HepG2 (cell line): Measurements from ENCODE around the gene ASPRV1. TPM values are rescaled to one million over a fixed set of nuclear protein-coding genes. Genes with fewer than 3 reads are reported as not detected.
A peak's percentile ranks its signal among the peaks of the same experiment; 100 is the strongest.

Source experiments
- ATAC-seq: fragments of 200-7000 bp; cut with Tn5 transposase; 3 replicates; pipeline ENCODE4 v1.9.1; 2020; ENCODE audit warnings: mild to moderate bottlenecking, moderate library complexity
- BruUV-seq: library from RNA; stranded (reverse); fragments of 400-500 nt; replicated peaks from 2 replicates; lab custom pipeline; 2021; lab: Mats Ljungman, UMichigan
- CTCF ChIA-PET: fragments of 300-600 bp; formaldehyde crosslinking; extraction: SDS; loops from one replicate; lab custom pipeline; 2021; ENCODE audit warnings: low total read pairs, inconsistent platforms, low intra/inter-chr PET ratio; lab: Yijun Ruan, JAX
- POLR2A ChIA-PET: fragments of 350-600 bp; sonication (Branson Sonifier 250); formaldehyde crosslinking; loops from one replicate; lab custom pipeline; 2020; ENCODE audit warnings: antibody characterized with exemption, inconsistent platforms; lab: Yijun Ruan, JAX
- DNase-seq: peaks from one replicate; pipeline ENCODE4 v3.0.0-alpha.2; 2015; ENCODE audit warnings: low spot score
- FAIRE-seq: peaks from 3 replicates; lab custom pipeline; 2011; peaks lifted over from hg19 to GRCh38; lab: Jason Lieb, UNC
- H2AFZ ChIP-seq: one replicate; pipeline ENCODE4 v1.6.1; 2011; ENCODE audit warnings: low read length, inconsistent platforms
- H3K27ac ChIP-seq: fragments of 300-600 bp; 3 replicates; pipeline ENCODE4 v1.8.0; 2011; ENCODE audit warnings: mixed run types, mild to moderate bottlenecking, mixed read lengths, low read length, inconsistent platforms; ENCODE audit not compliant: insufficient read depth; ENCODE audit errors: extremely low read length
- H3K27me3 ChIP-seq, 2 experiments: fragments of 200-600 bp in 1 of 2; 2 replicates in 1 of 2; 3 replicates in 1 of 2; pipeline versions ENCODE4 v1.6.0 to v1.8.0; 2011; ENCODE audit warnings: low read length in 2 of 2, mild to moderate bottlenecking in 2 of 2, moderate library complexity in 2 of 2, inconsistent platforms in 1 of 2; ENCODE audit not compliant: insufficient read depth in 2 of 2, control insufficient read depth in 1 of 2
- H3K36me3 ChIP-seq, 2 experiments: fragments of 200-600 bp in 1 of 2; replicated peaks in 1 of 2; 2 replicates in 1 of 2; 3 replicates in 1 of 2; pipeline versions ENCODE4 v1.5.1 to v1.8.0; 2011; ENCODE audit warnings: low read length in 2 of 2, inconsistent platforms in 1 of 2; ENCODE audit not compliant: insufficient read depth in 2 of 2, control insufficient read depth in 1 of 2
- H3K4me1 ChIP-seq: 2 replicates; pipeline ENCODE4 v1.5.1; 2012; ENCODE audit warnings: low read length, inconsistent platforms; ENCODE audit not compliant: insufficient read depth
- H3K4me2 ChIP-seq: 2 replicates; pipeline ENCODE4 v1.6.0; 2011; ENCODE audit warnings: low read depth, low read length, inconsistent platforms
- H3K4me3 ChIP-seq, 3 experiments: fragments of 200-600 bp in 1 of 3; sonication (generic), shearing (Covaris generic) in 1 of 3; replicated peaks in 1 of 3; 2 replicates each; pipeline ENCODE4 v1.5.1; 2011 to 2016; ENCODE audit warnings: low read length in 3 of 3, inconsistent platforms in 2 of 3, low read depth in 2 of 3, mild to moderate bottlenecking in 2 of 3, control low read depth in 1 of 3, mixed read lengths in 1 of 3; ENCODE audit not compliant: insufficient read depth in 1 of 3
- H3K79me2 ChIP-seq: one replicate; pipeline ENCODE4 v1.6.1; 2011; ENCODE audit warnings: low read length, inconsistent platforms; ENCODE audit not compliant: insufficient read depth
- H3K9ac ChIP-seq: 2 replicates; pipeline ENCODE4 v1.6.0; 2011; ENCODE audit warnings: mild to moderate bottlenecking, low read depth, low read length, inconsistent platforms; ENCODE audit not compliant: insufficient read depth
- H3K9me3 ChIP-seq: 2 replicates; pipeline ENCODE4 v1.5.1; 2012; ENCODE audit warnings: mild to moderate bottlenecking, low read length
- H4K20me1 ChIP-seq: 2 replicates; pipeline ENCODE4 v1.6.0; 2011; ENCODE audit warnings: inconsistent platforms, mild to moderate bottlenecking, low read length, moderate library complexity; ENCODE audit not compliant: insufficient read depth
- CEBPG ChIP-seq: IDR thresholded peaks from 2 replicates; pipeline ENCODE4 v1.6.1; 2016
- ELF4 ChIP-seq: sonication (generic); formaldehyde crosslinking; IDR thresholded peaks from 2 replicates; pipeline ENCODE4 v1.5.0; 2020; ENCODE audit warnings: missing genetic modification reagents, mild to moderate bottlenecking, moderate library complexity, borderline replicate concordance
- HES4 ChIP-seq: sonication (generic); formaldehyde crosslinking; IDR thresholded peaks from 2 replicates; pipeline ENCODE4 v1.9.0; 2021; ENCODE audit warnings: mild to moderate bottlenecking, missing genetic modification reagents, borderline replicate concordance
- HMGXB4 ChIP-seq, 2 experiments: sonication (generic) in 1 of 2; formaldehyde crosslinking in 1 of 2; IDR thresholded peaks; 2 replicates each; pipeline versions ENCODE4 v1.4.0 to v1.6.1; 2018 to 2020; ENCODE audit warnings: missing genetic modification reagents in 2 of 2, borderline replicate concordance in 1 of 2, low read depth in 1 of 2, mild to moderate bottlenecking in 1 of 2, missing biosample characterization in 1 of 2
- IRX3 ChIP-seq: sonication (generic); formaldehyde crosslinking; IDR thresholded peaks from 2 replicates; pipeline ENCODE4 v1.8.1; 2023; ENCODE audit warnings: mild to moderate bottlenecking, low read depth, missing genetic modification reagents, borderline replicate concordance
- MTA1 ChIP-seq: sonication (generic); formaldehyde crosslinking; IDR thresholded peaks from 2 replicates; pipeline ENCODE4 v1.4.0; 2020; ENCODE audit warnings: missing genetic modification reagents, mild to moderate bottlenecking, borderline replicate concordance
- RAD51 ChIP-seq: fragments of 450-650 bp; IDR thresholded peaks from 2 replicates; pipeline ENCODE4 v1.6.1; 2016; ENCODE audit warnings: borderline replicate concordance
- SP1 ChIP-seq, 2 experiments: fragments of 450-650 bp in 1 of 2; sonication (generic) in 1 of 2; formaldehyde crosslinking in 1 of 2; IDR thresholded peaks; 2 replicates each; pipeline versions ENCODE4 v1.4.0 to v1.6.1; 2016 to 2020; ENCODE audit warnings: missing genetic modification reagents in 1 of 2
- TBP ChIP-seq: sonication (generic); formaldehyde crosslinking; IDR thresholded peaks from 2 replicates; pipeline ENCODE4 v1.5.0; 2020; ENCODE audit warnings: missing genetic modification reagents
- WIZ ChIP-seq: sonication (generic); formaldehyde crosslinking; IDR thresholded peaks from 2 replicates; pipeline ENCODE4 v1.5.1; 2020; ENCODE audit warnings: mild to moderate bottlenecking, missing genetic modification reagents
- ZNF207 ChIP-seq: fragments of 450-650 bp; IDR thresholded peaks from 2 replicates; pipeline ENCODE4 v1.6.1; 2016; ENCODE audit warnings: antibody characterized with exemption, borderline replicate concordance
- ZNF280D ChIP-seq: sonication (generic); formaldehyde crosslinking; IDR thresholded peaks from 2 replicates; pipeline ENCODE4 v1.5.1; 2020; ENCODE audit warnings: mild to moderate bottlenecking, missing genetic modification reagents
- ZNF556 ChIP-seq: sonication (generic); formaldehyde crosslinking; IDR thresholded peaks from 2 replicates; pipeline ENCODE4 v1.4.0; 2020; ENCODE audit warnings: mild to moderate bottlenecking, missing genetic modification reagents, borderline replicate concordance
- ZNF749 ChIP-seq: sonication (generic); formaldehyde crosslinking; IDR thresholded peaks from 2 replicates; pipeline ENCODE4 v1.8.0; 2022; ENCODE audit warnings: mild to moderate bottlenecking, missing genetic modification reagents, moderate library complexity, borderline replicate concordance
- ZNF775 ChIP-seq: sonication (generic); formaldehyde crosslinking; IDR thresholded peaks from 2 replicates; pipeline ENCODE4 v1.4.0; 2020; ENCODE audit warnings: missing genetic modification reagents, mild to moderate bottlenecking, moderate library complexity, borderline replicate concordance
- WGBS: methylation state at CpG from one replicate; pipeline ENCODE4 v1.1.6; 2017; ENCODE audit warnings: low lambda C conversion rate; 5-methylcytosine and 5-hydroxymethylcytosine counted together
- in situ Hi-C: cut with HindIII; loops from 2 replicates; pipeline ENCODE4 v1.10.0; 2017; ENCODE audit warnings: low pct_unique_long_range_greater_than_20kb; ENCODE audit not compliant: extremely low pct_ligation_motif_present
- intact Hi-C: fragments of 100-400 bp; cut with micrococcal nuclease; formaldehyde crosslinking; loops from one replicate; pipeline ENCODE4 v1.10.0; 2022; ENCODE audit not compliant: unreplicated experiment
- polyA plus RNA-seq, 8 experiments: library from polyadenylated mRNA; depleted of rRNA in 3 of 8; stranded (reverse) in 7 of 8; unstranded in 1 of 8; fragments of >200 nt; fragmentation: Illumina TruSeq in 4 of 8; extraction: Trizol in 4 of 8; gene quantifications; 2 replicates each; pipeline versions ENCODE4 v1.2.1 to v1.2.3, GENCODE V29; 2011 to 2016; ENCODE audit warnings: low read depth in 4 of 8, missing spikeins in 1 of 8, mixed read lengths in 1 of 8; ENCODE audit not compliant: insufficient read depth in 1 of 8
- total RNA-seq, 5 experiments: library from RNA; depleted of rRNA; stranded (reverse); fragments of >200 nt; fragmentation: Illumina TruSeq; extraction: Trizol; gene quantifications; 2 replicates each; pipeline ENCODE4 v1.2.3, GENCODE V29; 2016; ENCODE audit warnings: low read depth in 1 of 5

Gene ASPRV1
- total and polyA plus RNA-seq, 2 of the 13 experiments (the other 11 are each of a cell fraction or from before 2014, with no cell fraction given) = 0.40 to 0.48 TPM

DNA sequence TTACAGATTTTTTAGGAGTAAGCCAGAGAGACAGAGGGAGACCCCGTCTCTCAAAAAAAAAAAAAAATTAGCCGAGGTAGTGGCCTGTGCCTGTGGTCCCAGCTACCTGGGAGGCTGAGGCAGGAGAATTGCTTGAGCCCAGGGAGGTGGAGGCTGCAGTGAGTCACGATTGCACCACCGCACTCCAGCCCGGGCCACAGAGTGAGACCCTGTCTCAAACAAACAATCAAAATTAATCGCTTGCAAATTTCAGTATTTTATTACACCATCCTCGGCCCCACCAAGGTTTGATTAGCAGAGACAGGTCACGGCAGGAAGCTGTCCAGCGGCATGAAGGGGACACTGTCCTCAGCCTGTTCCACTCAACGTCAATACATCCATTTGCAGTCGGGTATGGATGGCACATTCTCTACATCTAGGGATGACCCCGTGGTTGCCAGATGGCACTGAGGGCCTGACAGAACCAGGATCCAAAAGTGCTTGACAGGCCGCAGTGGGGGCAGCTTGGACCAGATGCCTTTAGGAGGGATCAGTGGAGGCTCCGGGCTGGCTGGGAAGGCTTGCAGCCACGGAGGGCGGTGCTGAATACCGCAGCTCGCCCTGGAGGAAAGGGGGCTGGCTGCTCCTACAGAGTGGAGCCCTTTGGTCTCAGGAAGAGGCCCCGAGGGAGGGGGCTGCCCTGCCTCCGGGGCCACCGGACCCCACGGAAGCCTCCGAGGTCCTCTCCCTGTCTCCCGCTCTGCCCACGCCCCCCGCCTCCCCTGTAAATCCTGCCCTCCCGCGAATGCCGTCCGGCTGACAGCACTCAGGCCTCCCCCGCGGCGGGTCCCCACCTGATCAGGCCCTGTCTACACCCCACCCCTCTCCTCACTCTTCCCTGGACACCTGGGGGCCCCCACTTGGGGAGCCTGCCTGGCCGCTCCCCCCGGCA, 13.1 kb downstream of the ASPRV1 start (continued):
- no peak; the same call in 1 of the 2 replicates for TF ChIP-seq ZNF280D (CRISPR knock-in tag)

DNA sequence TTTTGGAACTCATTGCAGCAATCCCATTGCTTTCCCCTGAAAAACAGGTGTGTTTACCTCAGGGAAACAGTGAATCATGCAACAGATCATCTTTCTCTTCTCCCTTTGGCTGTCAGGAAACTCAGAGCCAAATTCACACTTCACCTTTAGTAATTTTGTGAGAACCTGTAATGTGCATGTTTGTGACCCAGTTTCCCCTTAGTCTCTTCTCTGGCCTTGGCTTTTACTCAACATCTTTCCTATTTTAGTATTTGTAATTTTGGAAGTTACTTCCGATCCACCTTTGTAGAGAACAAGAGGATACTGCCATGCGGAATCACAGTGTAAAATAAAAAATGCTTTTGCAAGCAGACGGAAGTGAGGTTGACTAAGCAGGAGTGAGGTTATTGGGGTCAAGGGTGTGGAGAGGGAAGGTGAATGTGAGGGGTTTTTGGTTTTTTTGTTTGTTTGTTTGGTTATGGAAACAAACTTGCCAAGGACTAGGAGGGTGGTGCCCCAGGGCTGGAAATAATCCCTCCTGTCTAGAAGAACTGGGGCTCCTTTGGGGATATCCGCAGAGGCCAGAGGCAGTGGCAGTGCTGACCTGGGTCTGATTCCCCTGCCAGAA, 14.0 kb downstream of the ASPRV1 start:
- no peaks in the 10 kb centered on the region for H3K9me3 ChIP-seq
- BruUV-seq = no TSS peak
- H3K4me3 ChIP-seq = peak overlapping the region in 2 of 3 experiments; percentile 48 to 75; a peak in 2 of 6 replicates
- DNase-seq (no peak), ATAC-seq (no peak), FAIRE-seq (no peak)
- H3K79me2 ChIP-seq = no peaks in the 10 kb centered on the region
- in situ Hi-C loops (no loop called here), intact Hi-C loops (no loop called here)
- no peaks in the 10 kb centered on the region; a peak in 1 of 5 replicates for H3K36me3 ChIP-seq
- no peaks in the 10 kb centered on the region for H4K20me1 ChIP-seq
- H2AFZ ChIP-seq = no peak overlapping the region
- ChIA-PET CTCF (no interaction called here), POLR2A (interaction anchor here (1.0 to 5.1 kb wide), 6 partner anchors 11 to 105 kb away, joined by 3 to 77 read pairs (median 4); partner anchors contain the start of gene MXD1)
- peak overlapping the region; percentile 99 for H3K4me2 ChIP-seq
- 0 out of 2 replicates have a peak overlapping the region, but pooled peaks have one; percentile 4 for H3K9ac ChIP-seq
- no peaks in the 10 kb centered on the region for H3K27me3 ChIP-seq
- 40% methylated on average over 4 of the region's 4 CpGs for WGBS
- H3K27ac ChIP-seq = peak overlapping the region; percentile 51
- peaks cover 47% of the 10 kb centered on the region for H3K4me1 ChIP-seq
- TF ChIP-seq WIZ (CRISPR knock-in tag) (no peak), CEBPG (CRISPR knock-in tag) (0 out of 2 replicates have a peak, but pooled peaks have one; percentile 18), ZNF556 (CRISPR knock-in tag) (no peak), ZNF775 (CRISPR knock-in tag) (0 out of 2 replicates have a peak, but pooled peaks have one; percentile 47), MTA1 (CRISPR knock-in tag) (no peak), IRX3 (no peak), ZNF207 (no peak), SP1 (IDR thresholded peaks at IDR 0.05) (no peak), SP1 (CRISPR knock-in tag; IDR thresholded peaks at IDR 0.05) (0 out of 2 replicates have a peak, but pooled peaks have one; percentile 15), HES4 (no peak), TBP (CRISPR knock-in tag) (no peak), RAD51 (no peak), ZNF749 (no peak), ELF4 (CRISPR knock-in tag) (peak; percentile 52; the same call in 1 of the 2 replicates), HMGXB4 (CRISPR knock-in tag; IDR thresholded peaks at IDR 0.05; ENCODE audit: borderline replicate concordance in 1 of 2, low read depth in 1 of 2) (0 out of 4 replicates have a peak, but pooled peaks of 1 of the 2 experiments have one; percentile 11)
